Stimulated activated CD8-positive, alpha-beta memory T cell treated with anti-CD3 and anti-CD28 coated beads, Interleukin-12 subunit alpha, Interleukin-12 subunit beta, amount 100 ng/mL, for 24 hours (primary cell): ENCODE results near the gene HBA1.
"Not testable (repeated sequence)": the region's sequence is repeated elsewhere in the genome, so short reads cannot be mapped to it uniquely, and the experiment has no call there.

Experiments
- DNase-seq: peaks from one replicate; pipeline ENCODE4 v3.0.0-alpha.2; 2020; ENCODE audit errors: extremely low read depth

The HBA1 gene

DNA sequence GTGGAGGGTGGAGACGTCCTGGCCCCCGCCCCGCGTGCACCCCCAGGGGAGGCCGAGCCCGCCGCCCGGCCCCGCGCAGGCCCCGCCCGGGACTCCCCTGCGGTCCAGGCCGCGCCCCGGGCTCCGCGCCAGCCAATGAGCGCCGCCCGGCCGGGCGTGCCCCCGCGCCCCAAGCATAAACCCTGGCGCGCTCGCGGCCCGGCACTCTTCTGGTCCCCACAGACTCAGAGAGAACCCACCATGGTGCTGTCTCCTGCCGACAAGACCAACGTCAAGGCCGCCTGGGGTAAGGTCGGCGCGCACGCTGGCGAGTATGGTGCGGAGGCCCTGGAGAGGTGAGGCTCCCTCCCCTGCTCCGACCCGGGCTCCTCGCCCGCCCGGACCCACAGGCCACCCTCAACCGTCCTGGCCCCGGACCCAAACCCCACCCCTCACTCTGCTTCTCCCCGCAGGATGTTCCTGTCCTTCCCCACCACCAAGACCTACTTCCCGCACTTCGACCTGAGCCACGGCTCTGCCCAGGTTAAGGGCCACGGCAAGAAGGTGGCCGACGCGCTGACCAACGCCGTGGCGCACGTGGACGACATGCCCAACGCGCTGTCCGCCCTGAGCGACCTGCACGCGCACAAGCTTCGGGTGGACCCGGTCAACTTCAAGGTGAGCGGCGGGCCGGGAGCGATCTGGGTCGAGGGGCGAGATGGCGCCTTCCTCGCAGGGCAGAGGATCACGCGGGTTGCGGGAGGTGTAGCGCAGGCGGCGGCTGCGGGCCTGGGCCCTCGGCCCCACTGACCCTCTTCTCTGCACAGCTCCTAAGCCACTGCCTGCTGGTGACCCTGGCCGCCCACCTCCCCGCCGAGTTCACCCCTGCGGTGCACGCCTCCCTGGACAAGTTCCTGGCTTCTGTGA, at the start of gene HBA1:
TSS of gene HBA1 (plus strand) at position 204 of the 906 bp plus-strand sequence. CDS start at position 241, 37 bp downstream.
- not testable (repeated sequence) for DNase-seq

DNA sequence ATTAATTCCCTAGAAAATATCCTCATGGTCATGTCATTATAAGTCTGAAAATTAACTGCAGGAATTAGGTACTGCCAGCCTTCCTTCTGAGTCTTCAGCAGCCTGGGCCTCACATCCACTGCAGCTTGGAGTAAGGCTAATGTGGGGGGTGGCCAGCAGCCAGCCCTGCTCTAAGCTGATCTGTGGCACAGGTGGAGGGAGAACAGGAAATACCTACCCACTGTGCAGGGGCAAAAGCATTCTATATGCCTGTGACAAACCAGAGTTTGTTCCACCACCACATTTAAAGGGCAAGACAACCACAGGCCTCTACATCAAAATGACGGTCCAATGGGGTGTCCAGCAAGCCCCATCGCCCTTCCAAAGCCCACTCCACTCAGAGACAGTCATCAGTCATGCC, 47.4 kb upstream of the HBA1 start:
- DNase-seq, result no peak

- no peak for DNase-seq
Measured at GRCh38 chr16:130533-131173, 45.8 kb upstream of the HBA1 start.

- DNase-seq, result no peak
Measured at GRCh38 chr16:132120-132519, 44.4 kb upstream of the HBA1 start.

- DNase-seq, result no peak
Measured at GRCh38 chr16:133716-134115, 42.8 kb upstream of the HBA1 start.

DNA sequence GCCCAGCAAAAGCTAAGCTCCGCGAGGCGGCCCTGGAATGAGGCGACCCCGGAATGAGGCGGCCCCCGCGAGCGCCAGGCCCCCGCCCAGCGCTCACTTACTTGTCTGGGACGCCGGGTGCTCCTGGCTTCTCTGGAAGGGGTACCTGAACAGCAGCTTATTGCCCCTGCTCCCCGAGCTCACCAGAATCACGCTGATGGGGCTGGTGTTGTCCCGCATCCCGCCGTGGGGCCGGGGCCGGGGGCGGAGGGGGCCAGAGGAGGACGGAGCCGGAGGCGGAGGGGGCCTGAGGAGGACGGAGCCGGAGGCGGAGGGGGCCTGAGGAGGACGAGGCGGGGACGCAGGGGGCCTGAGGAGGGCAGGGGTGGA, 38.4 kb upstream of the HBA1 start:
- DNase-seq, result no peak

GRCh38 chr16:140175-140857, 36.2 kb upstream of the HBA1 start:
- no peak for DNase-seq

- no peak for DNase-seq
Measured at GRCh38 chr16:142405-142967, 34.0 kb upstream of the HBA1 start.

DNA sequence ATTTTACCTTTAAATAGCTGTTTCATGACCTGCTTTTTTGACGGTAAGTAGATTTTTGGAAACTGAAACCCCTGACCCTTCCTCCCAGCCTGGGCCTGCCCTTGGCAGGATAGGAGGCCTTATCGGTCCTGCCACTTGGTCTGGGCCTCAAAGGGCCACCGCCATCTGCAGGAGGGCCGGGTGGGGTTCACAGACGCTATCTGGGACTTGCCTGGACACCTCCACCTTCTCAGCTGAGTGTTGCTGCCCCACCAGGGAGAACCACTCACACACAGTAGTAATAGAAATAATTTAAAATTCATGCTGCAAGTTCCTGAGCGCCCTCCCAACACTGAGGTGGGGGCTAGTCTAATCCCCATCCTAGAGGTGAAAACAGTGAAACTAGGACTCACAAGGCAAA, 33.4 kb upstream of the HBA1 start:
- no peak for DNase-seq

DNA sequence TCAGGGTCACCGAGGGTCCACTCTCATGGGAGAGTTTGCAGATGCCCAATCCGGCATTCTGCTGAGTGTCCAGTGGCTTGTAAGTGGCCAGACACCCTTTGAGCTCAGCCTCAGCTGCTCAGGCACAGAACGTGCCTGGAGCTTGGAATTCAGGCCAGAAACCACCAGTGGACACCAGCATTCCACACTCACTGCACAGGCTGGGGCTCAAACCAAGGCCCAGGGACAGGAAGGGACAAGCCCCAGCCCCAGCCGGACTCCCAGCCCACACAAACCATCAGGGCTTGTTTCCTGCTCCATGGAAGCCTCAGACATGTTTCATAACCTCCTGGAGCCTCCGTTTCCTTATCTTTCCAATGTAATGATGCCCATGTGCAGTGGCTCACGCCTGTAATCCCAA, 33.0 kb upstream of the HBA1 start:
- DNase-seq, result no peak

DNA sequence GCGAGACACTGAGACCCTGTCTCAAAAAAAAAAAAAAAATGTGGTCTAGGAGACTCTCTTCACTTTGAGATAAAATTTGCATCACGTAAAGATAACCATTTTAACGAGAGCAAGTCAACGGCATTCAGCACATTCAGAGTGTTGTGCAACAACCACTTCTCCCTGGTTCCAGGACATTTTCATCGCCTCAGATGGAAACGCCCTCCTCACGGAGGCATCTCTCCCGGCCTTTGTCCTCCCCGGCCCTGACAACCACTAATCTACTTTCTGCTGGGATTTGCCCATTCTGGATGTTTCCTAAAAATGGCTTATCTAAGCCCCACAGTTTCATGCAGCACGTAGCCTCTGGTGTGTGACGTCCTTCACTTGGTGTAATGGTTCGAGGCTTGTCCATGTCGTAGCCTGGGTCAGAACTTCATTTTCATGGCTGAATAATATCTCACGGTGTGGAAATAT, 31.7 kb upstream of the HBA1 start:
- DNase-seq, result no peak

DNA sequence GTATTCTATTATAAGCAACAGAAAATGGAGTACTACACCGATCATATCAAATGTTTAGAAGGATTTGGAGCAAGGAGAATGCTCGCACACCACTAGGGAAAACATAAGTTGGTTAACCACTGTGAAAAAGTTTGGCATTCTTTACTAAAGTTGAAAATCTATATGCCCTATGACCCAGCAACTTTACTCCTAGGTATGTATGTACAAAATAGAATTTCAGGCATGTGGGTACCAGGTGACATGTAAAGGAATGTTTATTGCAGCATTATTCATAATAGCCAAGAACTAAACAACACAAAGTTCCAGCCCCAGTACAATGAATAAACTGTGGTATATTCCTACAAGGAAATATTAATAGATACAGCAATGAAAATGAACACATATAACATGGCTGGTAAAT, 29.8 kb upstream of the HBA1 start:
- no peak for DNase-seq

GRCh38 chr16:149024-149660, 27.3 kb upstream of the HBA1 start:
- no peak for DNase-seq

GRCh38 chr16:152141-153128, 24.0 kb upstream of the HBA1 start, which contains the start of gene HBZ:
Gene HBZ, plus strand, starts transcription at chr16:152644. Its CDS starts 266 bp downstream, at chr16:152910.
- no peak for DNase-seq

DNA sequence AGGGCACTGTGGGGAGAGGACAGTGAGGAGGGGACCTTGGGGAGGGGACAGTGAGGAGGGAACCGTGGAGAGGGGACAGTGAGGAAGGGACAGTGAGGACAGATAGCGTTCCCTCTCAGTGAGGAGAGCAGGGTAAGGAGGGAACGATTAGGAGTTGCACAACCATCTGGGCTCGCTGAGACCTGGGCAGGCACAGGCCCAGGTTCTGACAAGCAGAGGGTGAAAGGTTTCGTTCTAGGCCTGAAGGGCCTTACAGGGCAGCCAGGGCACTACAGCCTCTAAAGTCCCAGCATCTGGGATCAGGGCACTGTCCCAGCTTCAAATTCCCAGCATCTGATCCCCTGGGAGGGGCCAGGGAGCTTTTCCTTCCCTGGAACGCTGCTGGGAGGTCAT, 23.4 kb upstream of the HBA1 start:
- DNase-seq, result not testable (repeated sequence)

- DNase-seq, result not testable (repeated sequence)
Measured at GRCh38 chr16:153550-154216, 22.8 kb upstream of the HBA1 start.

DNA sequence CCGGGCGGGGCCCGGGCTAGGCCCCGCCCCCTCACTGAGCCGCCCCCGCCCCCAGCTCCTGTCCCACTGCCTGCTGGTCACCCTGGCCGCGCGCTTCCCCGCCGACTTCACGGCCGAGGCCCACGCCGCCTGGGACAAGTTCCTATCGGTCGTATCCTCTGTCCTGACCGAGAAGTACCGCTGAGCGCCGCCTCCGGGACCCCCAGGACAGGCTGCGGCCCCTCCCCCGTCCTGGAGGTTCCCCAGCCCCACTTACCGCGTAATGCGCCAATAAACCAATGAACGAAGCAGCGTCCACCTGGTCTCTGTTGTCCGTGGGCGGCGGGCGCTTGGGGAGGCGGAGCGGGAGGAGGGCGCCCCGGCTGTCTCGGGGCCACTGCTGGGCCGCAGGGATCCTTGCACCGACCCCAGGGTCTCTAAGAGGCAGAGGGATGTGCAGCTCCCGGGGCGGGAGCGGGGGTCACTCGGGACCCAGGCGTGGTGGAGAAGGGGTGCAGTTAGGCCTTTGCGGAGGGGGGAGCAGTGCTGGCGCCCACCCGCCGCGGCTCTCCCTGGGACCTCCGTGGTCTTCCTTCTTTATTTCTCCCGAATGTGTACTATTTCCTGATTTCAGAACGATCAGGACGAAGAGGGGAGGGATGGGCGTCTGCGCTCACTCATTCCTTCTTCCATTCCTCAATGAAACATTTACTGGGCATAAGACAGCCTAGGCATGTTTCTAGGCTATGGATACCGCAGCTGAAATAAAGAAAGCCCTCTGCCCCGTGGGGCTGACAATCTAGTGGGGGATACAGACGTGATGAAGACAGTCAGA, 22.1 kb upstream of the HBA1 start:
- DNase-seq, result no peak

GRCh38 chr16:155031-155398, 21.5 kb upstream of the HBA1 start:
- DNase-seq, result no peak
